Kidney (tissue), 14 donors: ENCODE measurements around the gene C10orf143. TPM values are rescaled to one million over a fixed set of nuclear protein-coding genes. Genes with fewer than 3 reads are reported as not detected.
A peak's percentile ranks its signal among the peaks of the same experiment; 100 is the strongest.
"Not testable (repeated sequence)": the region's sequence is repeated elsewhere in the genome, so short reads cannot be mapped to it uniquely, and the experiment has no call there.

Experiments
- DNase-seq, 5 donors: peaks; one replicate each; pipeline ENCODE4 v3.0.0-alpha.2; 2013 to 2020
- FAIRE-seq: peaks from 2 replicates; lab custom pipeline; 2012; peaks lifted over from hg19 to GRCh38; lab: Jason Lieb, UNC
- H3K27ac ChIP-seq, 2 donors: one replicate each; pipeline ENCODE4 v1.7.0; 2013; ENCODE audit warnings: low read depth in 2 of 2, low read length in 2 of 2, inconsistent platforms in 1 of 2
- H3K27me3 ChIP-seq: one replicate; pipeline ENCODE4 v1.7.1; 2013; ENCODE audit warnings: low read length, inconsistent platforms; ENCODE audit not compliant: control insufficient read depth, insufficient read depth
- H3K36me3 ChIP-seq, 3 donors: one replicate each; pipeline versions ENCODE4 v1.7.0 to v1.7.1; 2013; ENCODE audit warnings: low read length in 3 of 3, control low read depth in 1 of 3, inconsistent platforms in 1 of 3; ENCODE audit not compliant: insufficient read depth in 3 of 3, control insufficient read depth in 2 of 3
- H3K4me1 ChIP-seq, 3 donors: one replicate each; pipeline versions ENCODE4 v1.7.0 to v1.7.1; 2013; ENCODE audit warnings: low read length in 3 of 3, inconsistent platforms in 1 of 3, low read depth in 1 of 3; ENCODE audit not compliant: control insufficient read depth in 2 of 3, insufficient read depth in 2 of 3
- H3K4me3 ChIP-seq, 3 donors: one replicate each; pipeline versions ENCODE4 v1.7.0 to v1.8.1; 2013; ENCODE audit warnings: low read length in 3 of 3, control low read depth in 1 of 3, inconsistent platforms in 1 of 3
- H3K9ac ChIP-seq, 3 donors: one replicate each; pipeline versions ENCODE4 v1.7.0 to v1.7.1; 2013; ENCODE audit warnings: low read length in 3 of 3, control low read depth in 1 of 3, inconsistent platforms in 1 of 3
- H3K9me3 ChIP-seq, 3 donors: one replicate each; pipeline versions ENCODE4 v1.7.0 to v1.7.1; 2013; ENCODE audit warnings: low read length in 3 of 3, control low read depth in 1 of 3, inconsistent platforms in 1 of 3; ENCODE audit not compliant: control insufficient read depth in 2 of 3, insufficient read depth in 1 of 3
- CTCF ChIP-seq: IDR thresholded peaks from 3 replicates; pipeline ENCODE4 v1.5.1; 2012; ENCODE audit warnings: mild to moderate bottlenecking, moderate library complexity, borderline replicate concordance; ENCODE audit not compliant: insufficient read depth; ENCODE audit errors: extremely low read depth
- intact Hi-C: fragments of 100-400 bp; cut with DNase I; formaldehyde crosslinking; loops from one replicate; pipeline ENCODE4 v1.11.1; 2022
- polyA plus RNA-seq: library from polyadenylated mRNA; stranded (reverse); fragments of 350-450 nt; fragmentation: Illumina TruSeq; extraction: RNeasy Lipid Tissue Mini Kit (QIAGEN cat#74804); gene quantifications from one replicate; pipeline ENCODE4 v1.2.3, GENCODE V29; 2014; ENCODE audit warnings: low read depth, low replicate concordance; ENCODE audit not compliant: insufficient read depth
- total RNA-seq: library from RNA; stranded (reverse); fragmentation: NEBNext Ultra II Directional; extraction: Animal tissue kit (Norgen Biotek cat#: 25700); gene quantifications from one replicate; pipeline ENCODE4 v1.2.1, GENCODE V29; 2021
- donor health status: control.
- donor health status: control.
- donor health status: control.
- donor health status: control.
- donor health status: control.
- donor health status: DM: yes; HTN: yes; CAD: no.
- donor health status: Normal renal cell carcinoma (clear cell type).

The C10orf143 gene
- total and polyA plus RNA-seq, 2 donors from 2014 or later = 6.6 to 9.2 TPM

DNA sequence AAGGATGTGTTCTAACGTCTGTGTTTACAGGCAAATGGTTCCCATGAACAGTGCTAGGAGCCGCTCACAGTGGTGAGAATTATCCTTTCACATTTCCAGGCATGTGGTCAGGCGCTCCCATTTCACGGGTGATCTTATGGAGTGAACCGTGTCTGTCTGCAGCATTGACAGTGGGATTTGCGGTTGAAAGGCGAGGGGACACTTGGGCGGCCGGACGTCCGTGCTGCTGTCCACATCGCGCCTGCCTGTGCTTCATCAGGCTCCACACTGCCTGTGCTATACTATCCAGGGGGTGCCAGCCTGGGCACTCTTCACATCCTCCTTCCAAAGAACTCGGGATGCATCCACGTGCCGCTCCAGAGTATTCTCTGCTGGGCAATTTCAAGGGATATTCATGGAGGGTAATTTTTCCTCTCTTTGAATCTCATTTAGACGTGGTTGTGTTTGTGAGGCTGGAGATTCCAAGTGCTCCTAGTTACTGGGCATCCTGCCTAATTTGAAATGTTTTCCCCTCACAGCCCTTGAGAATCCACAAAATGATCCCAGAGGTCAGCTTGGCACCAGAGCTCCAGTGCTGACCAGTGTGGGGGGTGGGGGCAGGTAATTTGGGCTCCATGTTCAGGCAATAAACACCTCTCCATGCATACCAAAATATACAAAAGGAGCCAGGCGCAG is 84.7 kb downstream of the C10orf143 start:
- no peaks in the 10 kb centered on the region for H3K27me3 ChIP-seq
- no peak overlapping the region for H3K27ac ChIP-seq
- DNase-seq (peak in 2 of 5 donors; percentile 10 to 43), FAIRE-seq (no peak)
- H3K36me3 ChIP-seq = no peaks in the 10 kb centered on the region
- H3K9ac ChIP-seq = no peak overlapping the region
- intact Hi-C loops = no loop called here
- no peak overlapping the region for H3K4me3 ChIP-seq
- TF ChIP-seq CTCF = no peak
- H3K4me1 ChIP-seq = no peaks in the 10 kb centered on the region
- no peaks in the 10 kb centered on the region for H3K9me3 ChIP-seq

GRCh38 chr10:130025326-130025725 is 85.3 kb downstream of the C10orf143 start:
- Histone ChIP-seq H3K27me3 (no peaks in the 10 kb centered on the region), H3K27ac (no peak overlapping the region), H3K4me1 (no peaks in the 10 kb centered on the region), H3K9me3 (no peaks in the 10 kb centered on the region), H3K36me3 (no peaks in the 10 kb centered on the region), H3K9ac (no peak overlapping the region), H3K4me3 (no peak overlapping the region)
- TF ChIP-seq CTCF = no peak
- intact Hi-C loops = no loop called here
- DNase-seq (peak in 2 of 5 donors; percentile 9 to 12), FAIRE-seq (no peak)

DNA sequence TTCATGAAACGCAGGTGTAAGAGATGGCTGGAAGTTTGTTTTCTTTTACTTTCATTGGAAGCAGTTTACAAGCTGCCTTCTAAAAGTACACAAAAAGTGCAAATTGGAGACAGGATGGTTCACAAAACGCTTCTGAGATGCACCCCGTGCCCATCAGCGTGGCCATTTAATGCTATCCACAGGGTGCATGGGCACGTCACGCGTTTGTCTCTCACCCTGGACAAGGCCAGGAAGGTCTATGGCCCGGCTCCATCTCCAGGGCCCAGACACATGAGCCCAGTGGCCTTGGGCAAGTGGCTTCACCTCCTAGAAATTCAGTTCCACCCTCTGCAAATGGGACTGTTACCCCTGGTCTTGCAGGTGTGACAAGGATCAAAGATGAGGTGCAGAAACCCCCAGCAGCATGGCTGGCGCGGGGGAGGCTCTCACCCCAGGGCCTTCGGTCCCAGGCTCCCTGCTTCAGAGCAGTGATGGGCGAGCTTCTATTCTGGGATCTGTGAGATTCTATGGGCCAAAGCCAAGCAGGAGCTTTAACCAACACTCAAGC is 85.8 kb downstream of the C10orf143 start:
- Histone ChIP-seq H3K36me3 (no peaks in the 10 kb centered on the region), H3K27ac (no peak overlapping the region), H3K9ac (no peak overlapping the region), H3K4me3 (no peak overlapping the region), H3K4me1 (no peaks in the 10 kb centered on the region), H3K9me3 (no peaks in the 10 kb centered on the region), H3K27me3 (no peaks in the 10 kb centered on the region)
- intact Hi-C loops = no loop called here
- no peak for TF ChIP-seq CTCF
- DNase-seq (peak in 2 of 5 donors; percentile 17 to 26), FAIRE-seq (no peak)

- H3K4me3 ChIP-seq, intact Hi-C loops, FAIRE-seq, H3K36me3 ChIP-seq, H3K27me3 ChIP-seq, H3K4me1 ChIP-seq, H3K9ac ChIP-seq, H3K9me3 ChIP-seq, H3K27ac ChIP-seq: not testable (repeated sequence)
- peak in 1 of 5 donors; percentile 28 for DNase-seq
Observed at GRCh38 chr10:130024326-130024725, 86.3 kb downstream of the C10orf143 start.
